Measurements from ENCODE around the gene MROH2A. TPM values are rescaled to one million over a fixed set of nuclear protein-coding genes. Genes with fewer than 3 reads are reported as not detected.
"Not testable (repeated sequence)": the region's sequence is repeated elsewhere in the genome, so short reads cannot be mapped to it uniquely, and the experiment has no call there.

MROH2A gene
- total RNA-seq, 1 experiment from 2014 or later = not detected

DNA sequence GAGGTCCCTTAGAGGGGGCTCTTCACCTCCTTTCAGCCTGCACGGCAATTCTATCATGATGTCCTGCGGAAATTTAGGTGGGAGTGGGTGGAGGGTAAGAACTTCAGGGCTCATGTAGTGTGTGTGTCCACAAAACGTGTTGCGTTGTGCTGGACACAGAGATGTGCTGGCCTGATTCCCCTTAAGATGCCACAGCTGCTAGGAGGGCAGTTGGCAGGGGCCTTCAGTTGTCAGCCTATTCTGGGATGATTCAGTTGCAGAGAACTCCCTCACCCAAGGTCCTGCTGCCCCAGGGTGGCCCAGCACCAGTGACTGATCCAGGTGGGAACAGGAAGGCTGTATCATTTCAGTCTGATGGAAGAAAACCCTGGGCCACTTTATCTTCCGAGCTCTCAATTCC, 77.2 kb downstream of the MROH2A start:
- DNase-seq (ENCODE audit: low read depth) = peak; percentile 87

DNA sequence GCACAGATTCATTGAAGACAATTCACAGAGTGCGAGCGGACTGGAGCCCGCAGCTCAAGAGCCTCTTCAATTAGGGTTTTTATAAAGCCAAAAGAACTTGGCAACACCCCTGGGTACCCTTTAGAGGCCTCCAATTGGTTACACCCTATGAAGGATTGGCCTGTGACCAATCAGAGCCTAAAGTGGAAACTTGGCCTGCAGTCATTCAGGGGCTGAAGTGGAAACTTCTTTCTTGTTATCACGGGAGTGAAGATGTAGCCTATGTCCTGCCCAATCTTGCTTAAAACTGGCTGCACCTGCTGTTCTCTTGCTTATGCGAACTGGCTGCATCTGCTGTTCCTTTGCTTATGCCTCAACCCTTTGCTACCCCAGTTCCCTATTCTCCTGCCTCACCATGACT, 78.1 kb downstream of the MROH2A start:
- DNase-seq (ENCODE audit: low read depth) = no peak

DNA sequence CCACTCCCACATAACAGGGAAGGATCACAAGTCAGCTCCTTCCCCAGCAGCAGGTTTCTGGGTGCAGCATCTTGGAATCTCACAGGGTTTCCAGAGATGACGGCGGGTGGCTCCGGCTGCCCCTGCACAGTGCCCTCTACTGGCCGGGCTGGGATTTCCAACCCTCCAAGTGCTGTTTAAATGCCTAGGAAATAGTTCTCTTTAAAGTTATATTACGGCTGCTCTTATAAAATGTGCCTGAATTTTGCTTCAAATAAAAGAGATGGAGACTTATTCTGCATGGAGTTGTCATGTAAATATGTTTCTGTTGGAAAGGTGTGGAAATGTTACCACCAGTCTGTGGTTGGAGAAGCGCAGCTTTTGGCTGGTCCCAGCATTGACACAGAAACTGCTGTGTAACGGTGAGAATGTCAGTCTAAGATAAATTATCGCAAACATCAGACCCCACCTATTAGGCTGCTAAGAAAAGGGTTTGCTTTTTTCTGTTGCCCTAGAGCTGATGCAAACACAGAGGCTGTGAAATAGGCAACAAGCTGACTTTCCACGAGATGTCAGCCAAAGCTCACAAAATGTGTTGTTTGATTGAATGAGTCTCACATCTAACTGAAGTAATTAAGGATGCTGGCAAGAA, 79.5 kb downstream of the MROH2A start:
- no peak for DNase-seq (ENCODE audit: low read depth)

DNA sequence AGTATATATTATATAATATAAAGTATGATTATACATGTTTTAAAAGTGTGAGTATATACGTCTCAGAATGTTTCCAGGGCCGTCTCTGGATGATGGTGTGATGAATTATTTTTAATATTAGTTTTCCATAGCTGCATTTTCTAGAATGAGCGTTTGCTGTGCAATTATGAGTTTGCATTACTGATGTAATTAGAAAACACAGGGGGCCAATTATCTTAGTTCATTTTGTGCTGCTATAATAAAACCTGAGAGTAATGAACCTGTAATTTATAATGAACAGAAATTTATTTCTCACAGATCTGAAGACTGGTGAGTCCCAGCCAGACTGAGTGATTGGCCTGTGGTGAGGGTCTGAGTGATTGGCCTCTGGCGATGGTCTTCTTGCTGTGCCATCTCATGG, 80.2 kb downstream of the MROH2A start:
- DNase-seq (ENCODE audit: low read depth) = no peak

DNA sequence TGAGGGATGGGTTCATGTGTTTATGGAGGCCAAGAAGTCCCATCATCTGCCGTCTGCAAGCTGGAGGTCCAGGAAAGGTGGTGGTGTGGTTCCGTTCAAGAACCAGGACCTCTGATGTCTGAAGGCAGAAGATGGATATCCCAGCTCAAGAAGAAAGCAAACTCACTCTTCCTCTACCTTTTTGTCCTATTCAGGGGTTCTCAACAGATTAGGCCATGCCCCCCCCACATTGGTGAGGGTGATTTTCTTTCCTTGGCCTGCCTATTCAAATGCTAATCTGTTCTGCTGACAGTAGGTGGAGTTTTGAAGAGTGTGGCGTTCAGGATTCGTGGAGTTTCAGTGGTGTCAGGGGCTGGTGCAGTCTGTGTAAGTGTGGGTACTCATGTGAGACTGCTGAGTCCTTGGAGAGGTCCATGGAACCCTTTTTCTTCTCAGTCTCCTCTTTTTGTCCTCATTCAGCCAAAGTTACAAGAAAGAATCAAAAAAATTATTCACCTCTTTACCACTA, 84.2 kb downstream of the MROH2A start:
- no peak for DNase-seq (ENCODE audit: low read depth)

DNA sequence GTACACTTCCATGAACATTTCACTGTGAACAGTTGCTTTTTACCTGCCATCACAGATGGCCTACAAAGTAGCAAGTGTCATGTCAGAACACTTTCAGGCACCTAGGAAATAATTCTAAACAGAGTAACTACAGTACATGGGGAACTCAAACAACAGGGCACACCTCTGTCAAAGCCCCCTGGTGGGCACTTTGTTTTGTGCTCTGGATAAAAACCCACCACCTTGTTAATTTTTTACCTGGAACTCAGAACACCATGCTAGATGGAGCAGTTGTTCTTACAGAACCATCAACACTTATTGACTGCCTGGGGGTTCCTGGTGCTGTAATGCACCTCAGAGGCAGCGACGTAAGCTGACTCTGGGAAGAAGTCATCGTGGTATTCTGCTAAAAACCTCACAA, 87.7 kb downstream of the MROH2A start:
- DNase-seq (ENCODE audit: low read depth) = no peak

DNA sequence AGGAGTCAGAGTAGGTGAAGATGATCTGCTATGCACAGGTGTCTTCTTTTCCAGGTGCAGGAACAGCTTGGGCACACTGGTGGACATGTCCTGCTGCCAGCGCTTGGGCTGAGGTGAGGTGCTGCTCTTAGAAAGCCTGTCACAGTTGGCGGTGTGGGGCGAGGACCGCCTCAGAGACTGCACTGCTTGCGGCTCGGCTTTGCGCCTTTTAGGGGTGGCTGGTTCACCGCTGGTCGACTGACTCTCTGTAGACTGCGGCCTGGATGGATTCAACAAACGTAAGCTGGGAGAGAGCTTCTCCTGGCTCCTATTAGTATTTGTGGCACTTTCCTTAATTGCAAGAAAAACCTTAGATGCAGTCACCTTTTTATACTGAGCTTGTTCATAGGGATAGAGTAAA, 88.3 kb downstream of the MROH2A start:
- no peak for DNase-seq (ENCODE audit: low read depth)

DNA sequence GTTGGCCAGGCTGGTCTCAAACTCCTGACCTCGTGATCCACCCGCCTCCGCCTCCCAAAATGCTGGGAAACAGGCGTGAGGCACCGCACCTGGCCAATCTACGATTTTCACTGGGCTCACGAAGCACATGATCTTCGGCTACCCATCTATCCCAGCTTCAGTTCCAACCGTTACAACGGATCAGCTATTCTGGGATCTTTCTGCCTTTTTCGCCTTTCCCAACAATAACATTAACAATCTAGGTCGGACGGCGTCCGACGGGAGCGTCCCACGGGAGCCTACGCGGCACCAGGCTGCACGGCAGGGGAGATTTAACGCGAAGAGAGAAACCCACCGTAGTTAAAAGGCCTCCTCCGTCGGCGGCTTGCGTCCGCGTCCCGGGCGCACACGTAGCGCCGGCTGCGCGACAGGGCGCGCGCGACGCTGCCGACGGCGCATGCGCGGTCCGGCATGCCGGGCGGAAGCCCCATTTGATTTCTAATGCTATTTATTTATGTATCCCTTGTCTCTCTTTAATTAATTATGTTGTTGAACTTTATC, 89.9 kb downstream of the MROH2A start, which contains the start of gene MSL3B:
Gene MSL3B (minus strand): TSS at position 394 of the 540 bp plus-strand sequence.
- no peak for DNase-seq (ENCODE audit: low read depth)

DNA sequence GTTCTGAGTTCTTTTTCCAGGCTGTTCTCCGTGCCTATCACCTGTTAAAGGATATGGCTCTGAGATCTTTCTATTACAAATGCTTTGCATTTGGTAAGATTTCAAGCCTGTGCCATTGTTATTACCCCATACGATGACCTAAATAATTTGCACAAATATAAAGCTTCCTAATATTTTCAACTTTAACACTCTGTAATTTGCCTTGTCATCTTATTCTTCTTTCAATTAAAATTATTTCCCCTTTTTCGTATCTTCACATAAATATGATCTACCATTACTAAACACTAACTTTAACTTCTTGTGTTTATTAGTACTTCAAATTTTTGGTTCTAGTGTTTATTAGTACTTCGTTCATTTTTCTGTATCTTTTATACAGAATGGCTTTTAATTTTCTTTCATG, 93.3 kb downstream of the MROH2A start:
- no peak for DNase-seq (ENCODE audit: low read depth)

DNA sequence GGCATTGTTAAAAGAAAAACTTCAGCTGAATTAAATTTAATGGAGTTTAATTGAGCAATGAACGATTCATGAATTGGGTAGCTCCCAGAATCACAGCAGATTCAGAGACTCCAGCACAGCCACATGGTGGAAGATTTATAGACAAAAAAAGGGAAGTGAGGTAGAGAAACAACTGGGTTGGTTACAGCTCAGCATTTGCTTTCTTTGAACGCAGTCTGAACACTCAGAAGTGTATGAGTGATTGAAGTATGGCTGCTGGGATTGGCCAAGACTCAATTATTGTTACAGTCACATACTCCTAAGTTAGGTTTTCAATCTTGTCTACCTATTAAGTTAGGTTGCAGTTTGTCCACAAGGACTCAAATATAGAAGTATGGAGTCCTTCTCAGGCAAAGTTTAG, 94.0 kb downstream of the MROH2A start:
- not testable (repeated sequence) for DNase-seq (ENCODE audit: low read depth)

DNA sequence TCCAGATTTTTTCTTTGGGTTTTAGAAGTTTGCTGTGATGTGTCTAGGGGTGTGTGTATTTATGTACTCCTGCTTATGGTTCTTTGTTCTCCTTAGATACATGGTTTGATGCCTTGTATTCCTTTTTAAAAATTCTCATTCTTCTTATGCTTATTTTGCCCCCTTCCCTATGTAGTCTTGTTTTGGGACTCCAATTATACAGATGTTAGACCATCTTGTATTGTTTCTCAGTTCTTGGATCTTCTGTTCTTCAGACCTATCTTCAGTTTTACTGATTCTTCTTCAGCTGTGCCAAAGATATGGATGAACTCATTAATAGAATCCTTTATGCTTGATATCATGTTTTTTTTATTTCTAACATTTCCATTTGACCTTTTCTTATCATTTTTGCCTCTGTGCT, 104.2 kb downstream of the MROH2A start:
- DNase-seq (ENCODE audit: low read depth) = no peak

Other genes with a start within 250 kb of the MROH2A start
- gene USP40, start 211.5 kb upstream of the MROH2A start, total RNA-seq (2014; rRNA removed) = 28.5 and 30.0 TPM in 2 replicates
- gene UGT1A8, start 160.7 kb upstream of the MROH2A start, total RNA-seq (2014; rRNA removed) = not detected in 2 replicates
- gene UGT1A10, start 141.9 kb upstream of the MROH2A start, total RNA-seq (2014; rRNA removed) = not detected in 2 replicates
- gene UGT1A9, start 106.4 kb upstream of the MROH2A start, total RNA-seq (2014; rRNA removed) = not detected in 2 replicates
- not detected in 2 replicates for gene UGT1A7, start 96.4 kb upstream of the MROH2A start, total RNA-seq (2014; rRNA removed)
- gene UGT1A6, start 85.4 kb upstream of the MROH2A start, total RNA-seq (2014; rRNA removed) = not detected in 2 replicates
- not detected in 2 replicates for gene UGT1A5, start 65.4 kb upstream of the MROH2A start, total RNA-seq (2014; rRNA removed)
- not detected in 2 replicates for gene UGT1A4, start 59.6 kb upstream of the MROH2A start, total RNA-seq (2014; rRNA removed)
- gene UGT1A3, start 49.3 kb upstream of the MROH2A start, total RNA-seq (2014; rRNA removed) = not detected in 2 replicates
- gene UGT1A1, start 18.1 kb upstream of the MROH2A start, total RNA-seq (2014; rRNA removed) = not detected in 2 replicates
- 123 and 124 TPM in 2 replicates for gene HJURP, start 76.2 kb downstream of the MROH2A start, total RNA-seq (2014; rRNA removed)
- 0.80 and 0.90 TPM in 2 replicates for gene TRPM8, start 139.0 kb downstream of the MROH2A start, total RNA-seq (2014; rRNA removed)